ENCODE results near the gene CISH. TPM values are rescaled to one million over a fixed set of nuclear protein-coding genes. Genes with fewer than 3 reads are reported as not detected.

Gene CISH
- total RNA-seq, 1 experiment from 2014 or later = 8.4 TPM

DNA sequence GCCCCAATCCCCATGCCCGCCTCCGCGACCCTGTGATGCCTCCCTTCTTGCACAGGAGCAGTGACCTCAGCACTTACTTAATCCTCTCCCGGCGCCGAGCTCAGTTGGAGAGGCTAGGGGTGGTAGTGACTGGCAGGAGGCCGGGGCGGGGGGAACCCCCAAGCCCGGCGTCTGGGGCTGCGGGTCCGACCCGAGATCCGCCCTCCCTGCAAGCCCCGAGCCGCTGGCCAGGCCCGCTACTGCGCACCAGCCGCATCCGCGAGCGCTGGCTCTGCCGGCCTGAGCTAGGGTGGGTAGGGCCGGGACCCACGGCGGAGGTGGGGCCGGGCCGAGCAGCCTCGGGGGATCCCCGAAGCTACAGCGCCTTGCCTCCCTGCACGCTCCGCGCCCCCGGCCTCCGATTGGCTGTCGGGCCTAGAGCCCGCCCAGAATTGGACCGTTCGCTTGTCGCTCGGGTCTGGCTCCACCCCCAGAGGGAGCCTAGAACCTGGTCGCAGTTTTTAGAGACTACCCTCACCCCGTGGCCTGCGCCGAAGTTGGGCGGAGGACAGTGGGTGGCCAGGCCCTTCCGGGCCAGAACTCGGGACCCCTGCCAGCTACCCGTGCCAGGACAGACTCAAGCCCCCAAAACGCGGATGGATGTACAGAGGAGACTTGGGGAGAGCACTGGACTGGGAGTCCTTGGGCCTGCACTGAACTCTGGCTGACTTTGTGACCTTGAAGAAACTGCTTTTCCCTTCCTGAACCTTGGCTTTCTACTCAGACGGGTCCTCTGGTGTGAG is 44.0 kb downstream of the CISH start, which contains the start of gene C3orf18:
Gene C3orf18, minus strand, starts transcription at position 362 of the 782 bp plus-strand sequence. CDS start 2,048 bp downstream, outside the sequence.
- no peaks in the 10 kb centered on the region for H3K9me3 ChIP-seq (replicated peaks)
- H3K4me1 ChIP-seq = 0 out of 2 replicates have a peak, but pooled peaks cover 3% of the 10 kb centered on the region
- H3K27me3 ChIP-seq = no peaks in the 10 kb centered on the region
- peak; percentile 81 to 82 for DNase-seq
- H3K4me3 ChIP-seq = peak within 1 kb of the TSS; percentile 54
- no peak within 1 kb of the TSS for H3K27ac ChIP-seq
- no peaks in the 10 kb centered on the region for H3K36me3 ChIP-seq

- no peaks in the 10 kb centered on the region for H3K27me3 ChIP-seq
- no peak for DNase-seq
- H3K9me3 ChIP-seq (replicated peaks) = no peaks in the 10 kb centered on the region
- no peak overlapping the region for H3K27ac ChIP-seq
- 0 out of 2 replicates have a peak, but pooled peaks cover 3% of the 10 kb centered on the region for H3K4me1 ChIP-seq
- H3K4me3 ChIP-seq = peak overlapping the region; percentile 54
- H3K36me3 ChIP-seq = no peaks in the 10 kb centered on the region
These were observed 44.6 kb downstream of the CISH start for GRCh38 chr3:50567011-50567385.

GRCh38 chr3:50564321-50564720 is 47.3 kb downstream of the CISH start:
- Histone ChIP-seq H3K36me3 (no peaks in the 10 kb centered on the region), H3K4me3 (no peak overlapping the region), H3K9me3 (replicated peaks) (no peaks in the 10 kb centered on the region), H3K27ac (no peak overlapping the region), H3K4me1 (no peaks in the 10 kb centered on the region), H3K27me3 (no peaks in the 10 kb centered on the region; the same call in 1 of the 2 replicates)
- no peak for DNase-seq

GRCh38 chr3:50563867-50564266 is 47.7 kb downstream of the CISH start:
- H3K27ac ChIP-seq = no peak overlapping the region
- H3K9me3 ChIP-seq (replicated peaks) = no peaks in the 10 kb centered on the region
- H3K4me1 ChIP-seq = no peaks in the 10 kb centered on the region
- no peak for DNase-seq
- H3K27me3 ChIP-seq = no peaks in the 10 kb centered on the region; the same call in 1 of the 2 replicates
- H3K4me3 ChIP-seq = no peak overlapping the region
- H3K36me3 ChIP-seq = no peaks in the 10 kb centered on the region

GRCh38 chr3:50562861-50563260 is 48.7 kb downstream of the CISH start:
- Histone ChIP-seq H3K36me3 (no peaks in the 10 kb centered on the region), H3K9me3 (replicated peaks) (no peaks in the 10 kb centered on the region), H3K4me3 (no peak overlapping the region), H3K4me1 (no peaks in the 10 kb centered on the region), H3K27ac (no peak overlapping the region), H3K27me3 (no peaks in the 10 kb centered on the region; the same call in 1 of the 2 replicates)
- no peak for DNase-seq

DNA sequence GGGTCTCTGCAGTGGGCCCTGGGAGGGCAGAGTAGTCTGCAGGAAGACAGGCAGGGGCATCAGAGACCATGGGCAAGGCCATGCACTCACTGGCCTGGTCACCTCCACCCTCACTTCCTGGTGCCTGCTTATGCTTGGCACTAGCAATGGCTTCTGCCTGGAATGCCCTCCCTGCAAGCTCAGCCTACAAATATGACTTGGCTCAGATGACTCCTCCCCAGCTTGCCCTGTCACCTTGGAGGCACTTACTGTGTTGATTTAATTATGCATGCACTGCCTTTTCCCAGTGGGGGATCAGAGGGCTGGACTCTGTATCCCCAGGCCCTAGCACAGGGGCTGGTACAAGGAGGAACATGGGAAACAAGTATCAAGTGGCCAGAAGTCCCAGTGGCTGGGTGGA is 51.9 kb downstream of the CISH start:
- H3K27me3 ChIP-seq = no peaks in the 10 kb centered on the region; the same call in 1 of the 2 replicates
- no peak for DNase-seq

GRCh38 chr3:50557915-50558314 is 53.7 kb downstream of the CISH start:
- Histone ChIP-seq H3K27me3 (peaks cover 1% of the 10 kb centered on the region; the same call in 1 of the 2 replicates), H3K36me3 (no peaks in the 10 kb centered on the region), H3K4me3 (no peak overlapping the region), H3K27ac (no peak overlapping the region), H3K4me1 (no peaks in the 10 kb centered on the region), H3K9me3 (replicated peaks) (no peaks in the 10 kb centered on the region)
- no peak for DNase-seq

More for the DNA sequence above, 51.9 kb downstream of the CISH start:
- H3K27ac ChIP-seq = no peak overlapping the region
- no peaks in the 10 kb centered on the region for H3K4me1 ChIP-seq
- H3K36me3 ChIP-seq = no peaks in the 10 kb centered on the region
- H3K4me3 ChIP-seq = no peak overlapping the region
- no peaks in the 10 kb centered on the region for H3K9me3 ChIP-seq (replicated peaks)

DNA sequence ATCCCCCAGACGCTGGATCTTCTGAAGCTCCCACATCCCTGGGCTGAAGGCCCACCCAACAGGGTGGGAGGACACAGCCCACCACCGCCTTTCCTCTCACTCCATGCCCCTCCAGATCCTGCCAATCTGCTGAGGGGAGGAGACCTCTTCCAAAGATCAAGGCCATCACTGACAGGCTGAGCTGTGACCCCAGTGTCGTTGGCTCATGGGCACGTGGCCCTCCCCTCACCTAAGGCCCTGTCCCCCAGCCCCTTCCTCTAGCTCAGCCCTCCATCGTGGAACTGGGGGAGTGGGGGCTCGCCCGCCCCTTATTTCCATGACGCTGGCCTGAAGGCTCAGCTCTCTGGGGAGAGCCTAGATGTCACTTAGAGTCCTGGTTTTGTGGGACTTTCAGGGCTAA is 54.5 kb downstream of the CISH start:
- Histone ChIP-seq H3K27ac (no peak overlapping the region), H3K4me3 (no peak overlapping the region), H3K4me1 (no peaks in the 10 kb centered on the region), H3K9me3 (replicated peaks) (no peaks in the 10 kb centered on the region), H3K36me3 (no peaks in the 10 kb centered on the region), H3K27me3 (peaks cover 4% of the 10 kb centered on the region; the same call in 1 of the 2 replicates)
- no peak for DNase-seq

Other genes starting within 250 kb of the CISH start
- gene CACNA2D2, start 108.1 kb downstream of the CISH start, total RNA-seq (2014; rRNA removed; shearing (Covaris generic)) = not detected in 2 replicates
- 1.1 and 2.4 TPM in 2 replicates for gene C3orf18, start 44.0 kb downstream of the CISH start, total RNA-seq (2014; rRNA removed; shearing (Covaris generic))
- 6.2 and 6.3 TPM in 2 replicates for gene HEMK1, start 42.3 kb downstream of the CISH start, total RNA-seq (2014; rRNA removed; shearing (Covaris generic))
- 24.1 and 24.2 TPM in 2 replicates for gene MAPKAPK3, start 5.4 kb upstream of the CISH start, total RNA-seq (2014; rRNA removed; shearing (Covaris generic))
- 0.08 TPM in 2 replicates for gene DOCK3, start 63.2 kb upstream of the CISH start, total RNA-seq (2014; rRNA removed; shearing (Covaris generic))

Measured in SJCRH30 (cell line).